Rectal smooth muscle tissue (tissue), 1 donor: ENCODE measurements around the gene ZNF205.

ENCODE experiments used
- H3K27ac ChIP-seq: one replicate; pipeline ENCODE4 v1.7.0; 2013; ENCODE audit warnings: low read depth, low read length, inconsistent platforms
- H3K27me3 ChIP-seq: one replicate; pipeline ENCODE4 v1.7.0; 2013; ENCODE audit warnings: low read length; ENCODE audit not compliant: control insufficient read depth, insufficient read depth
- H3K36me3 ChIP-seq: one replicate; pipeline ENCODE4 v1.7.0; 2013; ENCODE audit warnings: low read length; ENCODE audit not compliant: control insufficient read depth, insufficient read depth
- H3K4me1 ChIP-seq: one replicate; pipeline ENCODE4 v1.7.0; 2013; ENCODE audit warnings: low read length; ENCODE audit not compliant: control insufficient read depth, insufficient read depth
- H3K4me3 ChIP-seq: one replicate; pipeline ENCODE4 v1.7.0; 2013; ENCODE audit warnings: low read length
- H3K9ac ChIP-seq: one replicate; pipeline ENCODE4 v1.7.0; 2013; ENCODE audit warnings: low read length

Gene ZNF205

GRCh38 chr16:3119286-3119685, 6.9 kb downstream of the ZNF205 start:
- Histone ChIP-seq H3K36me3 (peaks cover 8% of the 10 kb centered on the region), H3K9ac (no peak overlapping the region), H3K4me1 (peaks cover 3% of the 10 kb centered on the region), H3K27me3 (no peaks in the 10 kb centered on the region), H3K4me3 (no peak overlapping the region), H3K27ac (no peak overlapping the region)

GRCh38 chr16:3119701-3120408, 7.5 kb downstream of the ZNF205 start:
- no peaks in the 10 kb centered on the region for H3K27me3 ChIP-seq
- no peak overlapping the region for H3K4me3 ChIP-seq
- no peak overlapping the region for H3K27ac ChIP-seq
- H3K4me1 ChIP-seq = peaks cover 3% of the 10 kb centered on the region
- peaks cover 8% of the 10 kb centered on the region for H3K36me3 ChIP-seq
- H3K9ac ChIP-seq = no peak overlapping the region

GRCh38 chr16:3120435-3120834, 8.0 kb downstream of the ZNF205 start:
- Histone ChIP-seq H3K36me3 (peaks cover 5% of the 10 kb centered on the region), H3K27me3 (no peaks in the 10 kb centered on the region)

GRCh38 chr16:3121851-3122467, 9.6 kb downstream of the ZNF205 start:
- H3K27me3 ChIP-seq = no peaks in the 10 kb centered on the region
- H3K9ac ChIP-seq = no peak overlapping the region
- peaks cover 5% of the 10 kb centered on the region for H3K4me1 ChIP-seq
- H3K36me3 ChIP-seq = peaks cover 5% of the 10 kb centered on the region
- no peak overlapping the region for H3K27ac ChIP-seq
- no peak overlapping the region for H3K4me3 ChIP-seq

More at GRCh38 chr16:3120435-3120834, 8.0 kb downstream of the ZNF205 start:
- no peak overlapping the region for H3K4me3 ChIP-seq
- H3K9ac ChIP-seq = no peak overlapping the region
- H3K4me1 ChIP-seq = peaks cover 5% of the 10 kb centered on the region
- H3K27ac ChIP-seq = no peak overlapping the region

- no peak overlapping the region for H3K27ac ChIP-seq
- H3K36me3 ChIP-seq = peaks cover 5% of the 10 kb centered on the region
- H3K27me3 ChIP-seq = no peaks in the 10 kb centered on the region
- H3K4me1 ChIP-seq = peaks cover 5% of the 10 kb centered on the region
- no peak overlapping the region for H3K4me3 ChIP-seq
- H3K9ac ChIP-seq = no peak overlapping the region
Observed at GRCh38 chr16:3122926-3123570, 10.7 kb downstream of the ZNF205 start.

GRCh38 chr16:3123986-3124886, 11.8 kb downstream of the ZNF205 start:
- H3K27ac ChIP-seq = peak overlapping the region; percentile 30
- H3K36me3 ChIP-seq = no peaks in the 10 kb centered on the region
- H3K9ac ChIP-seq = no peak overlapping the region
- peak overlapping the region; percentile 95 for H3K4me3 ChIP-seq
- H3K27me3 ChIP-seq = no peaks in the 10 kb centered on the region
- peaks cover 5% of the 10 kb centered on the region for H3K4me1 ChIP-seq

GRCh38 chr16:3127745-3128144, 15.4 kb downstream of the ZNF205 start:
- Histone ChIP-seq H3K4me3 (no peak overlapping the region), H3K9ac (no peak overlapping the region), H3K4me1 (peaks cover 10% of the 10 kb centered on the region), H3K36me3 (peaks cover 3% of the 10 kb centered on the region), H3K27me3 (no peaks in the 10 kb centered on the region), H3K27ac (no peak overlapping the region)

GRCh38 chr16:3129137-3130131, 17.0 kb downstream of the ZNF205 start:
- H3K4me3 ChIP-seq = peak overlapping the region; percentile 62
- peaks cover 3% of the 10 kb centered on the region for H3K36me3 ChIP-seq
- peak overlapping the region; percentile 25 for H3K27ac ChIP-seq
- H3K9ac ChIP-seq = peak overlapping the region; percentile 2
- H3K27me3 ChIP-seq = no peaks in the 10 kb centered on the region
- H3K4me1 ChIP-seq = peaks cover 7% of the 10 kb centered on the region

GRCh38 chr16:3131755-3132377, 19.5 kb downstream of the ZNF205 start:
- no peaks in the 10 kb centered on the region for H3K27me3 ChIP-seq
- H3K27ac ChIP-seq = no peak overlapping the region
- H3K4me3 ChIP-seq = no peak overlapping the region
- H3K36me3 ChIP-seq = peaks cover 3% of the 10 kb centered on the region
- H3K9ac ChIP-seq = no peak overlapping the region
- peaks cover 11% of the 10 kb centered on the region for H3K4me1 ChIP-seq

- Histone ChIP-seq H3K9ac (peak overlapping the region; percentile 82), H3K27ac (peak overlapping the region; percentile 92), H3K4me3 (peak overlapping the region; percentile 93), H3K27me3 (no peaks in the 10 kb centered on the region), H3K4me1 (peaks cover 11% of the 10 kb centered on the region), H3K36me3 (peaks cover 3% of the 10 kb centered on the region)
Observed at GRCh38 chr16:3133844-3134243, 21.5 kb downstream of the ZNF205 start.
